Right lobe of liver (tissue), 6 donors: ENCODE data around the gene LUZP2. TPM values are rescaled to one million over a fixed set of nuclear protein-coding genes. Genes with fewer than 3 reads are reported as not detected.
A peak's percentile ranks its signal among the peaks of the same experiment; 100 is the strongest.

Experiments
- ATAC-seq, 4 donors: fragments of 200-7000 bp; cut with Tn5 transposase; one replicate each; pipeline ENCODE4 v1.9.1; 2020; ENCODE audit warnings: mild to moderate bottlenecking in 4 of 4, moderate library complexity in 4 of 4
- DNase-seq, 3 donors: peaks; one replicate each; pipeline ENCODE4 v3.0.0-alpha.2; 2020
- H3K27ac ChIP-seq, 3 donors: fragments of 200-600 bp; one replicate each; pipeline ENCODE4 v1.8.0; 2022
- H3K27me3 ChIP-seq, 2 donors: fragments of 200-600 bp; one replicate each; pipeline ENCODE4 v1.8.0; 2022
- H3K36me3 ChIP-seq, 4 donors: fragments of 200-600 bp; sonication (generic) in 1 of 4; one replicate each; pipeline versions ENCODE4 v1.5.1 to v1.8.0; 2017 to 2022; ENCODE audit warnings: control low read depth in 1 of 4
- H3K4me1 ChIP-seq, 4 donors: fragments of 200-600 bp; sonication (generic) in 1 of 4; one replicate each; pipeline versions ENCODE4 v1.5.1 to v1.8.0; 2017 to 2022; ENCODE audit warnings: control low read depth in 1 of 4
- H3K4me3 ChIP-seq, 3 donors: fragments of 200-600 bp; one replicate each; pipeline ENCODE4 v1.8.0; 2022
- H3K9me3 ChIP-seq, 4 donors: fragments of 200-600 bp; sonication (generic) in 1 of 4; one replicate each; pipeline versions ENCODE4 v1.5.1 to v1.8.0; 2017 to 2022; ENCODE audit warnings: control low read depth in 1 of 4
- POLR2A ChIP-seq: fragments of 450-650 bp; IDR thresholded peaks from one replicate; pipeline ENCODE4 v1.6.1; 2017; ENCODE audit warnings: antibody characterized with exemption, mild to moderate bottlenecking
- WGBS: methylation state at CpG from one replicate; pipeline ENCODE4 v1.1.6; 2018; ENCODE audit warnings: low coverage, low lambda C conversion rate; ENCODE audit not compliant: insufficient coverage; ENCODE audit errors: missing lambda C conversion rate; 5-methylcytosine and 5-hydroxymethylcytosine counted together
- intact Hi-C, 2 donors: fragments of 100-400 bp; cut with DNase I; formaldehyde crosslinking; loops; one replicate each; pipeline versions ENCODE4 v1.11.2 to v1.14.1; 2022
- total RNA-seq, 6 experiments: library from RNA; depleted of rRNA in 2 of 6; stranded (reverse); fragments of >200 nt in 2 of 6; fragmentation: NEBNext Ultra II Directional in 3 of 6; extraction: Animal tissue kit (Norgen Biotek cat#: 25700) in 3 of 6; gene quantifications; one replicate each; pipeline versions ENCODE4 v1.1.0 to v1.2.4, GENCODE V29; 2016 to 2023
- TF ChIP-seq, protein P1 (sequence below), 4 donors: fragments of 200-600 bp in 3 of 4; fragments of 450-650 bp in 1 of 4; IDR thresholded peaks; one replicate each; pipeline versions ENCODE4 v1.5.1 to v1.8.0; 2016 to 2022; ENCODE audit warnings: antibody characterized with exemption in 4 of 4, mild to moderate bottlenecking in 2 of 4
- donor health status: DM: no; HTN: yes; CAD: no.
- donor health status: DM: no; HTN: no; CAD: no.
- donor health status: DM: no; HTN: no; CAD: no.
- donor health status: DM: no; HTN: yes; CAD: no.
- donor health status: DM: no; HTN: yes; CAD: no.

The LUZP2 gene
- total RNA-seq, 6 experiments from 2014 or later, result not detected

DNA sequence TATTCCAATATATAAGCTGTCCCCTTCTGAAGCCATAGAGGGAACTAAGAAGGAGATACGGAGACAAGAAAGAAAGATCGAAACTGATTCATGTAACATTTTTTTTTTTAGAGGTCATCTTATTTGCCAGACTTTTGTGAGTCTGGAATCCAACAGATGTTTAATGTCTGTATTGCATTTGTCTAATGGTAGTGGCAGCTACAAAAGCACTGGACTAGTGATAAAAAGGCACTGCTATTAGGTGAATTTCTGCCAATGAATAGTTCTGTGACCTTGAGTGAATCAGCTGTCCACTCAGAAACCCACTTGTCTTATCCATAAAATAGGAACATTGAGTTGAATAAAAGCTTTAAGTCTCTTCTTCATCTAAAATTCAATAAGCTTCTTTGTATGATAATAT lies 25.8 kb upstream of the LUZP2 start:
- no peak for TF ChIP-seq POLR2A
- TF ChIP-seq, protein P1, sequence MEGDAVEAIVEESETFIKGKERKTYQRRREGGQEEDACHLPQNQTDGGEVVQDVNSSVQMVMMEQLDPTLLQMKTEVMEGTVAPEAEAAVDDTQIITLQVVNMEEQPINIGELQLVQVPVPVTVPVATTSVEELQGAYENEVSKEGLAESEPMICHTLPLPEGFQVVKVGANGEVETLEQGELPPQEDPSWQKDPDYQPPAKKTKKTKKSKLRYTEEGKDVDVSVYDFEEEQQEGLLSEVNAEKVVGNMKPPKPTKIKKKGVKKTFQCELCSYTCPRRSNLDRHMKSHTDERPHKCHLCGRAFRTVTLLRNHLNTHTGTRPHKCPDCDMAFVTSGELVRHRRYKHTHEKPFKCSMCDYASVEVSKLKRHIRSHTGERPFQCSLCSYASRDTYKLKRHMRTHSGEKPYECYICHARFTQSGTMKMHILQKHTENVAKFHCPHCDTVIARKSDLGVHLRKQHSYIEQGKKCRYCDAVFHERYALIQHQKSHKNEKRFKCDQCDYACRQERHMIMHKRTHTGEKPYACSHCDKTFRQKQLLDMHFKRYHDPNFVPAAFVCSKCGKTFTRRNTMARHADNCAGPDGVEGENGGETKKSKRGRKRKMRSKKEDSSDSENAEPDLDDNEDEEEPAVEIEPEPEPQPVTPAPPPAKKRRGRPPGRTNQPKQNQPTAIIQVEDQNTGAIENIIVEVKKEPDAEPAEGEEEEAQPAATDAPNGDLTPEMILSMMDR (IDR thresholded peaks at IDR 0.05), result no peak
- H3K27ac ChIP-seq, result no peak overlapping the region
- H3K9me3 ChIP-seq, result no peaks in the 10 kb centered on the region
- no peak for ATAC-seq
- intact Hi-C loops, result no loop called here
- H3K36me3 ChIP-seq, result no peaks in the 10 kb centered on the region
- H3K4me1 ChIP-seq, result no peaks in the 10 kb centered on the region
- no peaks in the 10 kb centered on the region for H3K27me3 ChIP-seq
- DNase-seq, result no peak
- WGBS, result 0% methylated on average over 2 of the region's 2 CpGs
- no peak overlapping the region for H3K4me3 ChIP-seq

DNA sequence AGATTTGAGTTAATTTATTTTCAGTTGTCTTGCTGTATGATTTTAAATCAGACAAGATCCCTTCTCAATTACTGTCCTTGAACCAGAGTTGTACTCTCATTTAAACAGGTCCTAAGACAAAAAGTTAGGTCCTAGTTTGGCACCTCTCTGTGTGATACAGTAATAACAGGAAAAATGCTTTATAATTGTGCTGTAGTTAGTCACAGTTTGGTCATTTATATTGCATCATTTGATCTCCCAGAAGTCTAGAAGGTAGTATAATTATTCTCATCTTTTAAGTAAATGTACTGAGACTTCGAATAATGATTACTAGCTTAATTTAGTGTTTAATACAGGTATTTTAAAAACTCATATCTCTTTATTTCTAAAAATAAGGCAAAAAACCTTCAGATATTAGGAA lies 18.1 kb upstream of the LUZP2 start:
- H3K36me3 ChIP-seq, result no peaks in the 10 kb centered on the region
- no peaks in the 10 kb centered on the region for H3K9me3 ChIP-seq
- intact Hi-C loops, result no loop called here
- no peak for DNase-seq
- TF ChIP-seq, protein P1 (IDR thresholded peaks at IDR 0.05), result no peak
- no peak for TF ChIP-seq POLR2A
- ATAC-seq, result no peak
- H3K4me1 ChIP-seq, result no peaks in the 10 kb centered on the region
- H3K27me3 ChIP-seq, result no peaks in the 10 kb centered on the region
- WGBS, result 50% methylated on average over 1 of the region's 1 CpG
- H3K27ac ChIP-seq, result no peak overlapping the region
- no peak overlapping the region for H3K4me3 ChIP-seq

DNA sequence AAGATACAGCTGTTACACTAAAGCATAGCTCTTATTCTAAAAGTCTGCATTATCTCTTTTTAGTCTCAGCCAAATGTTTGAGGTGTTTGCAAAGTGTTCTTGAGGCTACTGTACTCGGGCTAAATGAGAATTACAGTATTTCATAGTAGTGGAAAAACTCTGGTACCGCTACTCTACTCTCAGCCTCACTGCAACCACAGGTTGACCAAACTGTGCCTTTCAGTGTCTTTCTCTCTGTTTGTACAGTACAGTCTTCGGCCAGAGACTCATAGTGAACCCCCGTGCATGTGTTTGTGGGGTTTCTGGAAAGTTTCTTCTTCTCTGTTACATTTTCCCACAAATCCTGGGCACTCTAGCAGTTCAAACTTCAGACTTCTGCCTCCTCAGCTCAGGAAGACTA lies 7.4 kb upstream of the LUZP2 start:
- Histone ChIP-seq H3K4me1 (no peaks in the 10 kb centered on the region), H3K4me3 (no peak overlapping the region), H3K36me3 (no peaks in the 10 kb centered on the region), H3K9me3 (no peaks in the 10 kb centered on the region), H3K27ac (no peak overlapping the region), H3K27me3 (no peaks in the 10 kb centered on the region)
- WGBS, result 48% methylated on average over 3 of the region's 4 CpGs
- DNase-seq (no peak), ATAC-seq (no peak)
- intact Hi-C loops, result no loop called here
- TF ChIP-seq POLR2A, result no peak
- TF ChIP-seq, protein P1 (IDR thresholded peaks at IDR 0.05), result no peak

DNA sequence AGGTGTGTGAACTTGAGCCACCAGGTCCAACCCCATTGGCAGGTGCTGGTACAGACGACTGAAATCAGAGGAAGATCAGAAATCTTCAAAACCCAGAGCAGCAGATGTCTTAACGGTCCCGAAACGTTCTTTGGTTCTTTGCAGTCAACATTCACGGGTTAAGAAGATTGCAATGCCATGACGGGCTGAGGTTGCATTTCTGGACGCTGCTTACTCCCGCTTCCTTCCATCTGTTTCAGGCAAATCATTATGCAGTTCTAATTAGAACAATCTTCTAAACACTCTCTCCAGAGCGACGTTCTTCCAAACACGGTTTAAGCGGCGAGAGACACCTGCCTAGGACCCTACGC lies 492 bp upstream of the LUZP2 start:
- no peaks in the 10 kb centered on the region for H3K9me3 ChIP-seq
- no peaks in the 10 kb centered on the region for H3K27me3 ChIP-seq
- H3K4me3 ChIP-seq, result peak overlapping the region in 2 of 3 donors; percentile 6 to 35
- WGBS, result 7% methylated on average over 13 of the region's 14 CpGs
- peaks cover 0 to 9% (median 0%) of the 10 kb centered on the region in 4 donors for H3K4me1 ChIP-seq
- H3K27ac ChIP-seq, result no peak overlapping the region
- intact Hi-C loops, result no loop called here
- no peaks in the 10 kb centered on the region for H3K36me3 ChIP-seq
- no peak for DNase-seq
- TF ChIP-seq POLR2A, result no peak
- TF ChIP-seq, protein P1 (IDR thresholded peaks at IDR 0.05), result no peak
- ATAC-seq, result no peak

DNA sequence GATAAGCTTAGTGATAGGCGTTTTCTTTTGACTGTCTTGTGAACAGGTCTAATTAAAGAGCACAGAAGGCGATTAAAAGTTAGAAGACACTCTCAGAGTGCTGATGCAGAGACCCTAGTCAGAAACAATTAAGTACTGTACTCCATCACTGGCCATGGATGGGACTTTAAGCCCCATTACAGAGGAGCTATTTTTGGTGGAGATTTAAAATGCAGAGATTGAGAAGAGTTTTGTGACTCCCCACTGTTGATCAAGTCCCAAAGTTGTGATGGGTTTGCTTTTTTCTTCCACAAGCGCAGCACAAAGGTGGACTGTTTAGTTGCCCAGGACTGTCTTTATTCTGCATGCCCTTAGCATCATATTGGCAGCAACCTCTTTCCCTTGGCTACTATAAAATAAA lies 978 bp downstream of the LUZP2 start:
- Histone ChIP-seq H3K36me3 (no peaks in the 10 kb centered on the region), H3K27me3 (no peaks in the 10 kb centered on the region), H3K4me1 (peaks cover 0 to 9% (median 0%) of the 10 kb centered on the region in 4 donors), H3K9me3 (no peaks in the 10 kb centered on the region), H3K4me3 (no peak overlapping the region), H3K27ac (no peak overlapping the region)
- WGBS, result 39% methylated on average over 3 of the region's 3 CpGs
- DNase-seq (no peak), ATAC-seq (no peak)
- TF ChIP-seq, protein P1 (IDR thresholded peaks at IDR 0.05), result no peak
- TF ChIP-seq POLR2A, result no peak
- intact Hi-C loops, result no loop called here
